M059J (cell line): ENCODE results near the gene DAB1. TPM values are rescaled to one million over a fixed set of nuclear protein-coding genes. Genes with fewer than 3 reads are reported as not detected.
"Not testable (repeated sequence)": the region's sequence is repeated elsewhere in the genome, so short reads cannot be mapped to it uniquely, and the experiment has no call there.

Experiments used
- DNase-seq: peaks from one replicate; pipeline ENCODE4 v3.0.0-alpha.2; 2012; ENCODE audit warnings: low read depth
- total RNA-seq: library from RNA; depleted of rRNA; stranded (reverse); fragments of >200 nt; shearing (Covaris generic); gene quantifications from 2 replicates; pipeline ENCODE4 v1.2.3, GENCODE V29; 2014

Gene DAB1
- total RNA-seq, 1 experiment from 2014 or later, result 0.47 TPM

DNA sequence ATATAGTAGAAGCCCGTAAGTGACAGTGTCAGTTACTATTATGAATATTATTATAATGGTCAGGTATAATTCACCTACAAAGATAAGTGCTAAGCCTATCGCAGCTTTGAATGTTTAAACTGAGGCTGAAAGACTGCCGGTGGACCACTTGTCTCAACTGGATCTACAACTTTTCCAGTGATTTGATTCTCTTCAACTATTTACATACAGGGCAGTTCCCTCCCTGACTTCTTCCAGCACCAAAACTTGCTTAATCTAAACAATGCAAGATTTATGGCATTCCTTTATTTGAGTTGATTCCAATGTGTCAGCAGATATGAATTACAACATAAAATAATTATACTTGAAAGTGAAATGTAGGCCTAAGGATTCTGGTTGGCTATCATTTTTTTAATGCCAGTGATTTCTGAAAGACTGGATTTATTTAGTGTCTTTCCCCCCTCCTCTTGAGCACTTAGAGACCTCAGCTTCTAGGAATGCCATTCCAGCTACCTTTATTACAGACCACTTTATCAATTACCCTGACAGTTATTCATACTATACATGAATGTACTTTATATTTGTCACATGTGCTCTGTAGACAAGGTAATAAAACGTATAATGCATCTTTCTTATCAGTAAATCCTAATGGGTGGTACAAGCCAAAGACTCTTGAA lies 304.8 kb downstream of the DAB1 start:
- DNase-seq, result no peak

DNA sequence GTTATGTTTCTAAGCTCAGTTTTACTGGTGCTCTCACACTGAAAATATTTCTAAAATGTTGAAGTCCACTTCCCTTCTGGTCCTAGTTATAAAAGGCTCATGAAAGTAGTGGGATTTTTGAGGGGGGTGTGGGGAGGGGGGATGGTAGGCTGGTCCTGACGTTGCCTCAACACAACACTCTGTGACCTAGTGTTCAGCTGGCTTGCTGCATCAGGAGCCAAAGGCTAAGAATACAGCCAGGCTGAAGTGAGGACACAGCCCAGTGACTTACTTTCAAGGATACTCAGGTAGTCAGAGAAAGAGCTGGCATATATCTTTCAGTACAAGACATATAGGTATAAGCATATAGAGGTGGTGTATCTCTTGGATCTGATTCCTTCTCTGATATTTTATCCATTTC lies 306.1 kb downstream of the DAB1 start:
- no peak for DNase-seq

DNA sequence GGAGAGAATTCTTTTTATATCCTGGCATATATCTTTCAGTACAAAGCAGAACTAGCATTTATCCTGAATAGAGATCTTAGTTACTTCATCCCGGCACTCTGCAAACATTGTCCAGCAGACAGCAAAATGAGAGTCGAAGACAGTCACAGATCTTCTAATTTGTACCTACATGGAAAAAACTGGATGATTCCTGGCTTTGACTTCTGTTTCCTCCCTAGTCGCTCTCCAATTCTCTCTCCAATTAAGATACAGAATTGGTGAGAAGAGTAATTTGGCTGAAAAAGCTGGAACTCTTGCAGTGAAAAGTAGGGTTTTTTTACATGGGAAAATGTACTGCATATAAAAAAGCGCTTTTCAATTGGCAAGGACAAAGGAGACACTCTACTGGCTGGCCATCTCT lies 307.0 kb downstream of the DAB1 start:
- no peak for DNase-seq

DNA sequence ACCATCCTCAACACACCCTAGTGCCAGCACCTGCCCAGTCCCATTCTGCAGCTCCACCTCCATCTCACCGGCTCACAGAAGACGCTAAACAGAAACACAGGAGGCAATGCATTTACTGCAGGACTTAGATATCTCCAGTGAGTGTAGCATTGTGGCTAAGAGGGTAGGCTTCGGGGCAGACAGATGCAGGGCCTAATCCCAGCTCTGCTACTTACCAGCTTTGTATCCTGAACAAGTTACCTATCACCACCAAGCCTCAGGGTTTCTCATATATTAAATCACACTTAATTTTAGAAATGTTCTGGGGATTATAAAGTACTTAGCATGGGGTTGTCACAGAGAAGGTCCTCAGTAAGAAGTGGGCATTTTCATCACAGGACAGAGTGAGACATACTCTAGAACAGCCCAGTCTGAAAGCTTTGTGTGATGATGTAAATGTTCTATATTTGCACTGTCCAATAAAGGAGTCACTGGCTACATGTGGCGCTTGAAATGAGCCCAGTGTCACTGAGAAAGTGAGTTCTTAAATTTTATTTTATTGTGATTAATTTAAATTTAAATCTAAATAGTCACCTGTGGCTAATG lies 308.7 kb downstream of the DAB1 start:
- no peak for DNase-seq

DNA sequence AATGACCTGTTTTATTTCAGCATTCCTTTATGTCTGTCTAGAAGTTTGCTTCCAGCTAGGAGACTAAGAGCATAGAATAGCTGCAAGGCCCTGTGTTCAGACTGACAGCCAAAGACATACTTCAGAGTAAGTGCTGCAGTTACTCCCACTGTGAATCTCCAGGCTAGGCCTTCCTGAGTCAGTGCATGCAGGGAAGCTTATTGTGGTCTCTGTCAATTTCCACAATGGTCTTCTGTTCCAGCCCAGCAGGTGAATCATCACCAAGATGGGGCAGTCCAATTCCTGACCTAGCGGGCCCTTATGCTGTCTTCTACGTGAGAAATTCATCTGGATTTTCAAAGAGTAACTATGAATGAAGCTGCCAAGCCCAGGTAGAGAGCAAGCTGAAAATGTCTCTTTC lies 311.7 kb downstream of the DAB1 start:
- DNase-seq, result no peak

DNA sequence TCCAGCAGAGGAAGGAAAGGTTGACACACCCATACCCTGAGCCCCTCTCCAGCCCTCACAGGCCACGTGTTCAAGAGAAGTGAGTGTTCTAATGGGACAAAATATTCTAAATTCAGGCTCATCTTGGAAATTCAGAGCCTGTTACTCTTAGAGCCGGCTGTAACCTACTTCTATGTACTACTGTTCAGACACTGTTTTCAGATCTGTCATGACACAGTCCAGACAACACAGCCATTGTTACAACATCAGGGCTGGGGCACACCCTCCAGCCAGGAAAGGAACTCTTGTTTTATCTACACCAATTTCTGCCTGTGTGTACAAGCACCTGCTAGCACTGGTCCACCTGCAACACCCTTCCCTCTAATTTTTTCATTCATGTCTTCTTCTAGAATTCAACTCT lies 312.7 kb downstream of the DAB1 start:
- DNase-seq, result no peak

DNA sequence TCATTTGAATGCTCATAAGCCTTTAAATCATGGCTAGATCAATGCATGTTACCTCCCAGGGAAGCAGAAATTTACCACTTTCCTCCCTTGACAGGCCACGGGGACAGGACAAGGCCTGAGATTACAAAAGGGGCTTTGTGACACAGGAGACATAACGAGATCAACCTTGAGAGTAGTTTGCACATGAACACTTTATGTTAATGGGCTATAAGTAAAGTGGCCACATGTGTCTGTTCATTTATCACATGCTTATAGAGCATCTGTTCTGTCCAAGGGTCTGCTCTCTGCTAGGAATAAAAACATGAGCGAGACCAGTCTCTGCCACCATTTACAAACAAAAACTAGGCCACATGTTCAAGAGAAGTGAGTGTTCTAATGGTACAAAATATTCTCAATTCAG lies 314.0 kb downstream of the DAB1 start:
- DNase-seq, result no peak

DNA sequence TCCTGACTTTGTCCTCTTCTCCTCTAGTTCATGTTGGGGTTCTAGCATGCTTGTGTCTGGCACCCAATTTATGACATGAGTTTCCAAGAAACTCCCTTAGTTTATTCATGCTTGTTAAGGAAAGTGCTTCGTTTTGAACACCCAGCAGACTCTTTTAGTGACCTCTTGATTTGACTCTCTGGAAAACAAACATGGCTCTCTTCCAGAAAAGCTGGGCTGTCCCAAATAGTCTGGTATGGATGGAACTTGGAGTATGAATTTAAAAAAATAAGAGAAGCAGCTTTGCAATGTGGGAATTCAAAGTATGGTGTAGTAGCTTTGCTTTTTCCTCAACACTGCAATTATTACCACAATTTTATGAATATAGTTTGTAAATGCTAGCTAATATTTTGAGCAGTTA lies 314.6 kb downstream of the DAB1 start:
- DNase-seq, result no peak

DNA sequence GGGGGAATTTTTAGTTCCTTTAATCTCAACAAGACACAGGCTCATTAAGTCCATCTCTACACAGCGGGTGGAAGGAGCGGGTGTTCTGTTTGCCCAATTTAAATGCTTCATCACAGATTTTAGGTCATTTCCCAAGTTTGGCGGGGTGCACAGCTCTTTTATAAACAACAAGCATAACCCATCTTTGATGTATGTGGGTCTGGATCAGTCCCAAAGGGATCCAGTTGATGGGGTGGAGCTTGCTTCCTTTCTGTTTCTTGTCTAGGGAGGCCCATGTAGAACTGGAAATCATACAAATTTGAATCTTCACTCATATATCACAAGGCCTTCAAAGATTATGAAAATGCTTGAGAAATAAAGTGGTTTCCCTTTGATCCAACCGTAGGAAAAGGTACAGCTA lies 317.6 kb downstream of the DAB1 start:
- no peak for DNase-seq

DNA sequence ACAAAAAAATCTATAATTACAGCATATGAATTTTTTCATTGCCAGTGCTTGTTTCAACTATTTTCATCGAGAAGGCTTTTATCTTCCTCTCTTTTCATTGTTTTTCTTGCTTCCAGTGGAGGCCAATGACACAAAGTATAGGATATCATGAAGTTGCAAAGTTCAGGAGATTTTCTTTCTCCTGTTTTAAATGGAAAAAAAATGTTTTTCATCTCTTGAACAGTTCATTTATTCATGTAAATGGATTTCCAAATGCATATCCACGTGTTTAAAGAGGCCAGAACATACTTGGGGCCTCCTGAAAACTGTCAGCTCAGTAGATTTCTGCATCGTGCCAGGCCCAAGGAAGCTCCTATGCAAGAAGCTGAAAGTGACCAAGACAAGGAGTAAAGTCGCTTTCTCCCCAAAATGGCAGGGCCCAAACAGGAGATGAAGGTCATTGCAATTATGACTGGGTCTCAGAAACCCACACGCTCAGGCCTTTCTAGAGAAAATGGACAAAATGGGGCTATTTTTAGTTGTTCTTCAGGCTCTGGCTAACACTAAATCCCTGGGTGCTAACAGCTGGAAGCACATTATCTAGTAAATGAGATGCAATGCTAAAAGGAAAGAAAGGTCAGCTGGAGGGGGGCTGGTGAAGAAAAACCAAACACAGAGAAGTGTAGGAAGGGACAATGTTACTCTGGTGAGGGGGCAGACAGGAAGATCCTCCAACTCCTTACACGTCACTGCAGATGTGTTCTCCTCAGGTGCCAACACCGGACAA lies 321.1 kb downstream of the DAB1 start:
- no peak for DNase-seq

DNA sequence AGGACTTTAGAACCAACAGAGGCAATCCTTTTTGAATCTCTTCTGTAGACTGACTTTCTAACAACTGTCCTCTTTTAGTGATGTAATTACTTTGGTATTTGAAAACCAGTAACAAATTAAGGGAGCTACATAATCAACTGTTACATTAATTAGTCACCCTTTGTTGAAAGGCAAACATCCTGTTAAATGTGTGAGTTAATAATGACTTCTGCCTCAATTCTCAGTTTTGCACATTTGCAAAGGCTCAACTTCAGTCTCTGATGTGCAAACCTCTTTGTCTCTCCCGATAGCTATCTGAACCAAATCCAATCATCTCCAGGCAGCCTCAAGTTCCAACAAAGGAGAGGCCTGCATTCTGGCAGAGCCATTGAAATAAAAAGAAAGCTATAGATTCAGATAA lies 322.7 kb downstream of the DAB1 start:
- DNase-seq, result no peak

DNA sequence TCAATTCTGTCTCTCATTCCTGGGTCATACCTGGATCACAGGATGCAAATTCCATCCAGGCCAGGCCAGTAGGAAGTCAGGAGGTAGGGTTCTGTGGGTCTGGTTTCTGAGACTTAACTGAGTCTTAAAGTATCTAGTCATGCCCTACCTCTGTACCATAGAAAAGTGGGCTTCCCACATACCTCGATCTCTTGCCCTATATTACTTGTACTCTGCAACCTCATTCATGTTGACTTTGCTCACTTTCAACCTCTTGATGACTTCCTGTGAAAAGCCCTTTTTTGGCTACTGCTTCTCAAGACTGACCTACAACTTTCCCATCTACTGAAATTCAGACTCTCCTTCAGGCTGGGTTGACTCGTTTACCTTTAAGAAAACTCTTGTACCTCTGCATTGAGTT lies 329.1 kb downstream of the DAB1 start:
- no peak for DNase-seq

DNA sequence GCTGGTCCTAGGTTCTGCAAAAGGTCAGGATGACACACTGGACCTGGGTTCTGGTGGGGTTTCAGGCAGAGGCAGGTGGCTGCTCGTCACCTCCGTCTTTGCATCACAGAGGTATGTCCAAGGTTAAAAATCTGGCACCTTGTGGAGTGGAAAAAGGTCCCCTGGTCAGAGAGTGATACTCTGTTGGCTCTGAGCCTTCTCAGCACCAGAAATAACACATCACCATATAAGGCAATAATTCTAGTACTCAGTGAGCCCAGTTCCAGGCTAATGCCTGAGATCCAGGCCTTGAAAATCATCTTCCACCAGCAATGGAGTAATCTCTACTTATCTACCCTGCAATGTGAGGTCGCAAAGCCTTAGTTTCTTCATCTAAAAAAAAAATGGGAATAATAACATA lies 330.7 kb downstream of the DAB1 start:
- DNase-seq, result no peak

DNA sequence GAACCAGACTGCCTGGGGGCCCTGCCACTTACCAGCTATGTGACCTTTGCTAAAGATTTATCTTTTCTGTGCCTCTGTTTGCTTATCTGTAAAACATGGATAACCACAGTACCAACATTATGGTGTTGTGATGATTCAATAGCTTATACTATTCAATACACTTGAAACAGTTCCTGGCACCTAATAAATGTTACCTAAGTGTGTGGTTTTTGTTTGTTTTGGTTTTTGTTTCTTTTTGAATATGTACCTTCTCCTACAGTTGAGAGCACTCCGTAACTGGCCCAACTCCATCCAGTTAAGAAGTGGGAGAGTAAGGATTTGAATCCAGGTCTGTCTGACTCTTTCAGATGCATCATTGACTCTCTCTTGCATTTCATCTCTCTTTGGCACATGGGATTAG lies 332.2 kb downstream of the DAB1 start:
- DNase-seq, result no peak

DNA sequence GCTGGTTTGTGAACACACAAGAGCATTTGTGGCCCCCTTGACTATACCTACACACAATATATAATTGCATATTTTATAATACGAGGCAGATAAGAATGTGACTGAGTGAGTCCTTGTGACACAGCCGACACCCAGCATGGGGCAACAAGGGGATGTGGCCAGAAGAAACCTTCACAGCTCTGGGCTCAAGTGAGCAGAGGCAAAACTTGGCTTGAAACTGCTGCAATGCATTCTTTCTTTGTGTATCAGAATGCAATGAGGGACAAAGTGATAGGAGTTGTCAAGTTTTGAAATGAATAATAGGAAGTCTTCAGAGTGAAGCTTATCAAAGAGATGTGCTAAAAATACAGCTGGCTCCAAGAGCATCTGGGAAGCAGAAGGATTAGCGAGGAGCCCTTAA lies 334.0 kb downstream of the DAB1 start:
- no peak for DNase-seq

DNA sequence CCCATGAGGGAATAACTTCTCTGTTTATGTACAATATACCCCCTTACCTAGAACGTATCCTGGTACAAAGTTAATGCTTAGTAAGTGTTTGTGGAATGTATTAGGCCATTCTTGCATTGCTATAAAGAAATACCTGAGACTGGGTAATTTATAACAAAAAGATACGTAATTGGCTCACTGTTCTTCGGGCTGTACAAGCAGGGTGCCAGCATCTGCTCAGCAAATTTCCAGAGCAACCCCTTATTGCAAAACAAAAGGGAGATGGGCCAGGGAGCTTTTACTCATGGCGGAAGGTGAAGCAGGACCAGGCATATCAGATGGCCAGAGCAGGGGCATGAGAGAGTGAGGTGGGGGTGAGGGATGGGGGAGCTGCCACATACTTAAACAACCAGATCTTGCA lies 334.6 kb downstream of the DAB1 start:
- DNase-seq, result no peak

DNA sequence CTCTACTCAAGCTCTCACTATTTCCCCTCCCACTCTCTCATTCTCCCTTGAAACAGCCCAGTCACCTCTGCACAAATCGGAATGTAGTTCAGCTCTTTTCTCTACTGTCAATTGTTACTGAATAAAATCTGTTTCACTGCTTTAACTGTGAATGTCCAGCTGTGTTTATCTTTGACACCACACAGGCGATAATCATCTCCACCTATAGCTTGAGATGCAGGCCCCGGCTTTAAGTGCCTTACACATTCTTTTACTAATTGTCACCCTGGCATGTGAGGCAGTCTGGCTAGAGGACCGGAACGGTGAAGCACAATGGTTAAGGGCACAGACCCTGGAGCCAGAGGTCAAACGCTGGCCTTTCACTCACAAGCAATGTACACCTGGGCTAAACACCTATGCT lies 335.2 kb downstream of the DAB1 start:
- DNase-seq, result no peak

DNA sequence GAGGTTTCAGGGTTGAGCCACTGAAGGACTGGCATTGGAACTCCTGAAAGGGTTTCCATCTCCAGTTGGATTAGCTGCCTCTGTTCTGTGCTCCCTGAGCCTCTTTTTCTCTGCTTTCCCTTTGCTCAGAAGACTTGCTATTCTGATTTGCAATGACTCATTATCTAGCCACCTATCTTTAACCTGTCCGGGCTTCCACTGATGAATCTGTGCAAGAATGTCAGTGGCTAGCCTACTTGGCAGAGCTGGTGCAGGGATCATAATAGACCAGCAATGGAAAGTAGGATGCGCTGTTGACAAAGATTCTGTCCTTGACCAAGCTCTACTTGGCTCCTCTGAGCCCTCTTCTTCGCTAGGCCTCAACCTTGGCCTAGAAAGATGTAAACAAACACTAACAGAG lies 336.2 kb downstream of the DAB1 start:
- not testable (repeated sequence) for DNase-seq

DNA sequence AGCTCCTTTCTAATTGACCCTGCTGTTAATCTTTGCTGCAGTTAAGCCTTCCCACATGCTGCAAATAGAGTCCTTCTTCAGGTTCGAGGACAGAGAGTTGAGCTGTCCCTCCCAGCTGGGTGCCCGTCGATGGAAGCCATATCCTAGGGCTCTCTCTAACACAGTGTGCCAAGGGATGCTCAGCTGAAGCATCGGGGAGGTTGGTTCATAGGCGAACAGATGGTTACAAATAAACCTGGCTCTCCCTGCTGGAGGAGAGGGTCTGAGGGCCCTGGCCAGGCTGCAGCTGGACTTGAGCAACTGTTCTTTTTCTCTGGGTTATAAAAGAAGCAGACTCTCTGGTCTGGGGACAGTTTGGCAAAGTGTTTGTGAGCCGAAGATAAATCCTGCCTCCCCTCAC lies 337.7 kb downstream of the DAB1 start:
- no peak for DNase-seq

DNA sequence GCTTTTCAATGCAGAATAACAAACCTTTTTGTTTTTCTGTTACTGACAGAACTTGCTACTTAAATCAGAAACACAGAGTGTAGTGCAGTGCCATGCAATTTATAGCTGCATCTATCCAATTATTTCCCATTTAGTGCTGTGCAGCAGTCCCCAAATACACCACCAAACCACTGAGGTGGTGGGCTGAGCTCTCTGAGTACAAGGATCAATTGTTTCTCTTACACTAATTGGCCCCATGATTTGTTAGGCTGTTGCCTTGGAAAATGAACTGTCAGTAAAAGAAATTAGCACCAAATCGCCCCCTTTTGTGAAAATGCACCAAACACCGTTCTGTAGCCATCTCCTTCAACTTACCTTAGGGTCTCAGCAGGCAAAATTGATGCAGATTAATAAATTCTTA lies 339.2 kb downstream of the DAB1 start:
- DNase-seq, result no peak

DNA sequence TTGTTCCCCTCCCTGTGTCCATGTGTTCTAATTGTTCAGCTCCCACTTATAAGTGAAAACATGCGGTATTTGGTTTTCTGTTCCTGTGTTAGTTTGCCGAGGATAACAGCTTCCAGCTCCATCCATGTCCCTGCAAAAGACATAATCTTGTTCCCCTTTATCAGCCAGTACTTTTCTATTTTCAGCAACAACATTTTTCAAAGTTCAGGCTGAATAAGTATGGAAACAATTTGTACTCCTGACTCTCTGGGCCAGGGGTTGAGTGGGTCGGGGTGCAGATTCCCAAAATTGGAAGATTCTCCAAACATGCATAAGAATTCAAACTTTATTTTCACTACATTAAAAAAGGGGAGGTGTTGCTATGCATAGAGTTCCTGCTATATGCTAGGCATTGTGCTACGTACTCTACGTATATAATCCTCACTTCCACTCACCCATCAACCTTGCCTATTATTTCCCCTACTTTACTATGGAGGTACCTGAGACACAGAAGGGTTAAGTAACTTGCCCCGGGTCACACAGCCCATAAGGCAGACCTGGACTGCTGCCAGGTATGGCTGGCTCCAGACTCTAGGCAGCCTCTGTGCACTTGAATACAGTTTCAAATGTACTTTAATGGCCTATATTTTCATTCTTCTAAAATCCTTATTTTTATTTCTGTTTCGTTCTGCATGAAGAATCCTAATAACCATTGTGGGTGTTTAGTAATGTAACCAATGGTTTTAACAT lies 341.0 kb downstream of the DAB1 start:
- DNase-seq, result no peak

DNA sequence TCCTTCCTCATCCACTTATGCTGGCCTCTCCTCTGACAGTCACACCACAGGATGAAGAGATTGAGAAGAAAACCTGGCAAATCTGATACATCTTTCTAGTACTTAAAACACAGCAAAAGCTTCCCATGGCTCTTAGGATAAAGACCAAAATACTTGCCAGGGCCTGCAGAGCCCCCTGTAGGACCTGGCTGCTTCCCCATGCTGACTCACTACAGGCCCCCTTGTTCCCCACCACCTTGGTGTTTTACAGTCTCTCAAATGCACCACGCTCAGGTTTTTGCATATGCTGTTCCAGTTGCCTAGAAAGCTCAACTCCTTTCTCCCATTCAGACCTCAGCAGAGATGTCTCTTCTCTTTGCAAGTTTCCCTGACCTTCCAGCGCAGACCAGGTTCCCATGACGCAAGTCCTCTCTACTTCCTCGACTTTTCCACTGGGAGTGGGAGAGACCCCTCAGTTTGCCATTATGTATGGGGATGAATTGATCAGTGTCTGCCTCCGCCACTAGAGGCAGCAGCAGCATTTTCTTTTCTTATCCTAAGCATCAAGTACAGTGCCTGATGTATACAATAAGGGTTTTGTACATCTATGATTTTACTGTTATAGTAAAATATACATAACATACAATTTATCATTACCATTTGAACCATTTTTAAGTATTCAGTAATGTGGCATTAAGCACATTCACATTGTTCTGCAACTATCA lies 344.3 kb downstream of the DAB1 start:
- DNase-seq, result no peak
